Measurements from ENCODE around the gene LRCH3. TPM values are rescaled to one million over a fixed set of nuclear protein-coding genes. Genes with fewer than 3 reads are reported as not detected.

The LRCH3 gene
- total and polyA plus RNA-seq, 2 of the 13 experiments (the other 11 are each of a cell fraction or from before 2014, with no cell fraction given) = 25.5 to 103 TPM

GRCh38 chr3:197795200-197795599, 4.1 kb downstream of the LRCH3 start (continued):
- TF ChIP-seq POGK (CRISPR knock-in tag; conservative IDR thresholded peaks at IDR 0.05) = no peak
- TF ChIP-seq NFIB (CRISPR knock-in tag; IDR thresholded peaks at IDR 0.05; ENCODE audit: borderline replicate concordance) = no peak
- no peak for TF ChIP-seq EED (CRISPR knock-in tag; IDR thresholded peaks at IDR 0.05)
- no peak for TF ChIP-seq ZBTB2 (CRISPR knock-in tag; IDR thresholded peaks at IDR 0.05; ENCODE audit: low read depth)
- TF ChIP-seq RARG (CRISPR knock-in tag; IDR thresholded peaks at IDR 0.05; ENCODE audit: low read depth) = no peak
- no peak for TF ChIP-seq ZNF75D (CRISPR knock-in tag; IDR thresholded peaks at IDR 0.05; ENCODE audit: borderline replicate concordance)
- no peak for TF ChIP-seq GRHL1 (CRISPR knock-in tag; conservative IDR thresholded peaks at IDR 0.05)
- TF ChIP-seq ELK4 (CRISPR knock-in tag; IDR thresholded peaks at IDR 0.05; ENCODE audit: borderline replicate concordance) = no peak
- no peak for TF ChIP-seq IRF9 (CRISPR knock-in tag; IDR thresholded peaks at IDR 0.05; ENCODE audit: borderline replicate concordance)
- TF ChIP-seq DPF2 (CRISPR knock-in tag; IDR thresholded peaks at IDR 0.05; ENCODE audit: borderline replicate concordance, low read depth) = no peak
- peak; percentile 55; the same call in 1 of the 2 replicates for TF ChIP-seq FOXA3 (CRISPR knock-in tag; IDR thresholded peaks at IDR 0.05)
- TF ChIP-seq ZNF841 (CRISPR knock-in tag; IDR thresholded peaks at IDR 0.05; ENCODE audit: borderline replicate concordance) = no peak
- TF ChIP-seq ZFYVE20 (CRISPR knock-in tag; IDR thresholded peaks at IDR 0.05; ENCODE audit: borderline replicate concordance, low read depth) = no peak
- TF ChIP-seq CREB1 (IDR thresholded peaks at IDR 0.05) = no peak
- TF ChIP-seq CREB1 (CRISPR knock-in tag; IDR thresholded peaks at IDR 0.05) = no peak
- no peak for TF ChIP-seq ZNF691 (CRISPR knock-in tag; IDR thresholded peaks at IDR 0.05; ENCODE audit: borderline replicate concordance, low read depth)
- no peak for TF ChIP-seq ZNF788 (CRISPR knock-in tag; IDR thresholded peaks at IDR 0.05; ENCODE audit: borderline replicate concordance)
- no peak for TF ChIP-seq NONO (IDR thresholded peaks at IDR 0.05)
- no peak for TF ChIP-seq NONO (CRISPR knock-in tag; conservative IDR thresholded peaks at IDR 0.05)
